Measurements from ENCODE around the gene SLF1.

DNA sequence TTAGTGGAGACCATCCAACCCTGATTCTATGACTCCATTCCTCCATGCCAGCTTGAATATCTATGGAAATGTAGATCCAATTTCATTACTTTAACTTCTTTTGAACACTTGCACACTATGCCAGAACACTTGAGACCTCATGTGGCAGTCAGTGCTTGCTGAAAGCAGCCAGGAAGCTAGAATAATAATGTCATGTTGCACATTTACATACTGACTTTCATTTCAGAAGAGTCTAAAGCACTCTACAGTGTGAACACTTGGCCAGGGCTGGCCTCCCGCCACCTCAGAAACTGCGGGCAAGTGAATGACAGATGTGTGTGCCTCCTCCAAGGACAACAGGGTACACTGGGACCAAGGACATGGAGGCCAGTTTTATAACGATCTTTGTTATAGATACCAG lies 97.3 kb downstream of the SLF1 start:
- TF ChIP-seq, protein P1, sequence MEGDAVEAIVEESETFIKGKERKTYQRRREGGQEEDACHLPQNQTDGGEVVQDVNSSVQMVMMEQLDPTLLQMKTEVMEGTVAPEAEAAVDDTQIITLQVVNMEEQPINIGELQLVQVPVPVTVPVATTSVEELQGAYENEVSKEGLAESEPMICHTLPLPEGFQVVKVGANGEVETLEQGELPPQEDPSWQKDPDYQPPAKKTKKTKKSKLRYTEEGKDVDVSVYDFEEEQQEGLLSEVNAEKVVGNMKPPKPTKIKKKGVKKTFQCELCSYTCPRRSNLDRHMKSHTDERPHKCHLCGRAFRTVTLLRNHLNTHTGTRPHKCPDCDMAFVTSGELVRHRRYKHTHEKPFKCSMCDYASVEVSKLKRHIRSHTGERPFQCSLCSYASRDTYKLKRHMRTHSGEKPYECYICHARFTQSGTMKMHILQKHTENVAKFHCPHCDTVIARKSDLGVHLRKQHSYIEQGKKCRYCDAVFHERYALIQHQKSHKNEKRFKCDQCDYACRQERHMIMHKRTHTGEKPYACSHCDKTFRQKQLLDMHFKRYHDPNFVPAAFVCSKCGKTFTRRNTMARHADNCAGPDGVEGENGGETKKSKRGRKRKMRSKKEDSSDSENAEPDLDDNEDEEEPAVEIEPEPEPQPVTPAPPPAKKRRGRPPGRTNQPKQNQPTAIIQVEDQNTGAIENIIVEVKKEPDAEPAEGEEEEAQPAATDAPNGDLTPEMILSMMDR (conservative IDR thresholded peaks at IDR 0.05; ENCODE audit: low read depth in 2 of 2), result no peak
- no peak for TF ChIP-seq EZH2 (IDR thresholded peaks at IDR 0.05; ENCODE audit: low read depth, unreplicated experiment)
- TF ChIP-seq POLR2AphosphoS5 (IDR thresholded peaks at IDR 0.05; ENCODE audit: low read depth), result no peak
- TF ChIP-seq, protein P2, sequence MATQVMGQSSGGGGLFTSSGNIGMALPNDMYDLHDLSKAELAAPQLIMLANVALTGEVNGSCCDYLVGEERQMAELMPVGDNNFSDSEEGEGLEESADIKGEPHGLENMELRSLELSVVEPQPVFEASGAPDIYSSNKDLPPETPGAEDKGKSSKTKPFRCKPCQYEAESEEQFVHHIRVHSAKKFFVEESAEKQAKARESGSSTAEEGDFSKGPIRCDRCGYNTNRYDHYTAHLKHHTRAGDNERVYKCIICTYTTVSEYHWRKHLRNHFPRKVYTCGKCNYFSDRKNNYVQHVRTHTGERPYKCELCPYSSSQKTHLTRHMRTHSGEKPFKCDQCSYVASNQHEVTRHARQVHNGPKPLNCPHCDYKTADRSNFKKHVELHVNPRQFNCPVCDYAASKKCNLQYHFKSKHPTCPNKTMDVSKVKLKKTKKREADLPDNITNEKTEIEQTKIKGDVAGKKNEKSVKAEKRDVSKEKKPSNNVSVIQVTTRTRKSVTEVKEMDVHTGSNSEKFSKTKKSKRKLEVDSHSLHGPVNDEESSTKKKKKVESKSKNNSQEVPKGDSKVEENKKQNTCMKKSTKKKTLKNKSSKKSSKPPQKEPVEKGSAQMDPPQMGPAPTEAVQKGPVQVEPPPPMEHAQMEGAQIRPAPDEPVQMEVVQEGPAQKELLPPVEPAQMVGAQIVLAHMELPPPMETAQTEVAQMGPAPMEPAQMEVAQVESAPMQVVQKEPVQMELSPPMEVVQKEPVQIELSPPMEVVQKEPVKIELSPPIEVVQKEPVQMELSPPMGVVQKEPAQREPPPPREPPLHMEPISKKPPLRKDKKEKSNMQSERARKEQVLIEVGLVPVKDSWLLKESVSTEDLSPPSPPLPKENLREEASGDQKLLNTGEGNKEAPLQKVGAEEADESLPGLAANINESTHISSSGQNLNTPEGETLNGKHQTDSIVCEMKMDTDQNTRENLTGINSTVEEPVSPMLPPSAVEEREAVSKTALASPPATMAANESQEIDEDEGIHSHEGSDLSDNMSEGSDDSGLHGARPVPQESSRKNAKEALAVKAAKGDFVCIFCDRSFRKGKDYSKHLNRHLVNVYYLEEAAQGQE (IDR thresholded peaks at IDR 0.05; ENCODE audit: unreplicated experiment), result no peak
- TF ChIP-seq EZH2phosphoT487 (IDR thresholded peaks at IDR 0.05; ENCODE audit: unreplicated experiment), result no peak
- no peak for TF ChIP-seq ZNF331 (CRISPR knock-in tag; IDR thresholded peaks at IDR 0.05; ENCODE audit: low read depth)
- TF ChIP-seq, protein P3, sequence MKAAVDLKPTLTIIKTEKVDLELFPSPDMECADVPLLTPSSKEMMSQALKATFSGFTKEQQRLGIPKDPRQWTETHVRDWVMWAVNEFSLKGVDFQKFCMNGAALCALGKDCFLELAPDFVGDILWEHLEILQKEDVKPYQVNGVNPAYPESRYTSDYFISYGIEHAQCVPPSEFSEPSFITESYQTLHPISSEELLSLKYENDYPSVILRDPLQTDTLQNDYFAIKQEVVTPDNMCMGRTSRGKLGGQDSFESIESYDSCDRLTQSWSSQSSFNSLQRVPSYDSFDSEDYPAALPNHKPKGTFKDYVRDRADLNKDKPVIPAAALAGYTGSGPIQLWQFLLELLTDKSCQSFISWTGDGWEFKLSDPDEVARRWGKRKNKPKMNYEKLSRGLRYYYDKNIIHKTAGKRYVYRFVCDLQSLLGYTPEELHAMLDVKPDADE (IDR thresholded peaks at IDR 0.05), result no peak
- no peak for TF ChIP-seq CREB1 (CRISPR knock-in tag; IDR thresholded peaks at IDR 0.05; ENCODE audit: low read depth)
- no peak for TF ChIP-seq JUNB (IDR thresholded peaks at IDR 0.05; ENCODE audit: unreplicated experiment)
- no peak for TF ChIP-seq STAT1 (IDR thresholded peaks at IDR 0.05; ENCODE audit: unreplicated experiment)

Data from GM23338 (cell line).